ENCODE measurements around the gene ENTPD1.
"Not testable (repeated sequence)": the region's sequence is repeated elsewhere in the genome, so short reads cannot be mapped to it uniquely, and the experiment has no call there.

ENTPD1 gene, protein sequence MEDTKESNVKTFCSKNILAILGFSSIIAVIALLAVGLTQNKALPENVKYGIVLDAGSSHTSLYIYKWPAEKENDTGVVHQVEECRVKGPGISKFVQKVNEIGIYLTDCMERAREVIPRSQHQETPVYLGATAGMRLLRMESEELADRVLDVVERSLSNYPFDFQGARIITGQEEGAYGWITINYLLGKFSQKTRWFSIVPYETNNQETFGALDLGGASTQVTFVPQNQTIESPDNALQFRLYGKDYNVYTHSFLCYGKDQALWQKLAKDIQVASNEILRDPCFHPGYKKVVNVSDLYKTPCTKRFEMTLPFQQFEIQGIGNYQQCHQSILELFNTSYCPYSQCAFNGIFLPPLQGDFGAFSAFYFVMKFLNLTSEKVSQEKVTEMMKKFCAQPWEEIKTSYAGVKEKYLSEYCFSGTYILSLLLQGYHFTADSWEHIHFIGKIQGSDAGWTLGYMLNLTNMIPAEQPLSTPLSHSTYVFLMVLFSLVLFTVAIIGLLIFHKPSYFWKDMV

DNA sequence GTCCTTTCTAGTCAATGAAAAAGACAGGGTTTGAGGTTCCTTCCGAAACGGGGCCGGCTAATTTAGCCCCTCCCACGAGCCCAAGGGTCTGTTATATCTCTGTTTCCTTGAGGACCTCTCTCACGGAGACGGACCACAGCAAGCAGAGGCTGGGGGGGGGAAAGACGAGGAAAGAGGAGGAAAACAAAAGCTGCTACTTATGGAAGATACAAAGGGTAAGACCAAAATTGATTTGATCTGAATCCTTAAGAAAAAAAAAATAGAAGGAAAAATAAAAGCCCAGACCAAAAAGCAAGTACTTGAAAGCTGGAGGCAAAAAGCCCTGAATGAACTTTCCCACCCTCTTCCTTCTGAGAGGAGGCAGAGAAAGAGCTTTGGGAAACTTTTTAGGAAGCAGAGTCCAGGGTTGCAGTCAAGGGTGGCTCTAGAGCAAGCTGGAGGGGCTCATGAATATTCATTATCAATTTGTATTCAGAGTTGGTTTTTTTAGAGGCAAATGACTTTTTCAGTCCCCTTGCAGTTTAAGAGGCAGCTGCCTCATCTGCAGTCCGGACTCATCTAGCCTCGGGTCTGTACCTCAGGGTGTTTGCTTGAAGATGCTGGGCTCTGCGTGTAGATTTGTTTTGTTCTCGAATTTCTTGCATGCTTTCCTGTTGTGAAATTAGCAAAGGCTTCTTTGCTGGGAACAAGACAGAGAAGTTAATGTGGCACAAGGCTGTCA, at the start of gene ENTPD1:
Gene ENTPD1 (plus strand): TSS at position 123 of the 721 bp plus-strand sequence. CDS start 77 bp downstream, at position 200.
- DNase-seq (ENCODE audit: low read depth): no peak

DNA sequence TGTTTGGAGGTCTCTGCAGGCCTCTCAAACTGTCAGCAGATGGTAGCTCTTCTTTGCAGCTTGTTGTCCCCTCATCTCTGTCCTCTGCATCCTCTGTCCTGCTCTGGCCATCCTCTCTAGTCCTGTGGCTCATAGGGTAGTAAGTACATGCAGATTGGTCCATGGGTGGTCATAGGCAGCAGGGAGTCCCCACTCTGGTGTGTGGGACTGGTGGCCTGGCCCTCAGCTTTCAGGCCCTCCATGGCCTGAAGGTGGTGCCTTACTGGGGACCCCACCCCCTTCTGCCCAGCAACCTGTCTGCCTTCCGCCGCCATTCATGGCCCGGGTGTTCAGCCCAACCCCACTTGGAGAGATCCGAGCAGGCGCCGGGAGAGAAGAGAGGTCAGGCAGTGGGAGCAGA, 49.4 kb upstream of the ENTPD1 start:
- no peak for DNase-seq (ENCODE audit: low read depth)

DNA sequence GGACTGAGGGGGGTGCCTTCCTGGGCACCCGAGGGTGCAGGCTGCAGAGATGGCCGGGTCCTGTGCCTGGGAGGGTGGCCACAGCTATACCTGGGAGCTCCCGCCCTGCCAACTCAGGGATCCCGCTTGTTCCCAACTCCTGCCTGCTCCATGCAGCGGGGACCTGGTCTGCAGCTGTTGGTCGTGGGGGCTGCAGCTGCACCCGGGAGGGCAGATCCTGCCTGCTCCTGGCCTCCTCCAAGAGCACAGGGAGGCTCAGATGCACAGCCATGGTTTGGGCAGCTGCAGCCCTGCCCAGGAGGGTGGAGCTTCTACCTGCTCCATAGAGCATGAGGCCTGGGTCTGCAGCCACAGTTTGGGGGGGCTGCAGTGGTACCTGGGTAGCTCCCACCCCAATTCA, 49.0 kb upstream of the ENTPD1 start:
- DNase-seq (ENCODE audit: low read depth): no peak

DNA sequence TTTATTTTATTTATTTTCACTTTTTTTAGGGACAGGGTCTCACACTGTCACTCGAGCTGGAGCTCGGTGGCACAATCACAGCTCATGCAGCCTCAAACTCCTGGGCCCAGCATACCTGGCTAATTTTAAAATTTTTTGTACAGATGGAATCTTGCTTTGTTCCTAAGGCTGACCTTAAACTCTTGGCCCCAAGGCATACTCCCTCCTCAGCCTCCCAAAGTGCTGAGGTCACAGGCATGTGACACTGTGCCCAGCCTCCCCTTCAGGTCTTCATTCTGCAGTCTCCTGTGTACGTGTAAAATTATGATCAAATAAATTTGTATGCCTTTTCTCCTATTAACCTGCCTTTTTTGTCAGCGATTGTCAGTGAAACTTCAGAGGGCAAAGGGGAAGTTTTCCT, 44.5 kb upstream of the ENTPD1 start:
- DNase-seq (ENCODE audit: low read depth): no peak

DNA sequence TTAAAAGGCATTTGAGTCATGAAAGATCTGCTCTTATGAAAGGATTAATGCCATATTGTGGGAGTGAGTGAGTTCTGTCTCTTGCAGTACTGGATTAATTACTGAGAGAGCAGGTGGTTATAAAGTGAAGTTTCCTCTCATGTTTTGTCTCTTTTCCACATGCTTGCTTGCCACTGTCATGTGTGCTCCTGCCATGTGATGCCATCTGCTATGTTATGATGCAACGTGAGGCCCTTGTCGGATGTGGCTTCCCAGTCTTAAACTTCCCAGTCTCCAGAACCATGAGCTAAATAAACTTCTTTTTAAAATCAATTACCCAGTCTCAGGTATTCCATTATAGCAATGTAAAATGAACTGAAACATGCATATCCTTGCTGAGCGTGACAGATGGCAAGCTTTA, 39.5 kb upstream of the ENTPD1 start:
- no peak for DNase-seq (ENCODE audit: low read depth)

DNA sequence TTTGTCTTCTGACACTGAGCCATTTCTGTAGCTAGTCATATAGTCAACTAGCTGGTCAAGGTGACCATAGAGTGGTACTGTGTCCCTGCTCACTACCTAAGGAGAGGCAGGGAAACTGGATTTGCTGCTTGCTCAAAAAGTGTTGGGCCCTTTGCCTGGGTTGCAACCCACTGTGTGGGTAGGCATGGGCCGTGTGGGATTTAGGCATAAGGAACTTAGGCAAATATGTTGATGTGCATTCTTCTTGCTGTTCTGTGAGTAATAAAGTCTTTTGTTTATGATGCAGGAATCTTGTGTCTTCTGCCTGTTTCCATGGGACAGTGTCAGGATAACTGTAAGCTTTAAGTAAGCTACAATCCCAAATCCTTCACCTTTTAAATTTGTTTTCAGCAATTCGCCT, 39.1 kb upstream of the ENTPD1 start:
- DNase-seq (ENCODE audit: low read depth): no peak

DNA sequence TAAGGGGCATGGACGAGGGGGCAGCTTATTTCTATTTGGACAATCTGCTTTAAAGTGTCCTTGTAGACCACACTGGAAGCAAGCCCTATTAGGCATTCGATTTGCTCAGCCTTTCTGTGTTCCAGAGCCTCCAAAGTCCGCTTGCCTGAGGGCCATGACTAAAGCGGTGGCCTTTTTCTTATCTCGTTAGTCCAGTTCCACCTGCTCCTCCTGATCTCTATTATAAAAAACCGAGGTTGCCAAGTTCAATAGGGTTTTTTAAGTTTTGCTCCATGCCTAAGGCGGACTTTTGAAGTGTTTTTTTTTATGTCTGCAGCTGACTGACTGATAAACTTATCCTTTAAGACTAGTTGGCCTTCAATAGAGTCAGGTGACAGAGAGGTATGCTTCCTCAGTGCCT, 35.2 kb upstream of the ENTPD1 start:
- not testable (repeated sequence) for DNase-seq (ENCODE audit: low read depth)

DNA sequence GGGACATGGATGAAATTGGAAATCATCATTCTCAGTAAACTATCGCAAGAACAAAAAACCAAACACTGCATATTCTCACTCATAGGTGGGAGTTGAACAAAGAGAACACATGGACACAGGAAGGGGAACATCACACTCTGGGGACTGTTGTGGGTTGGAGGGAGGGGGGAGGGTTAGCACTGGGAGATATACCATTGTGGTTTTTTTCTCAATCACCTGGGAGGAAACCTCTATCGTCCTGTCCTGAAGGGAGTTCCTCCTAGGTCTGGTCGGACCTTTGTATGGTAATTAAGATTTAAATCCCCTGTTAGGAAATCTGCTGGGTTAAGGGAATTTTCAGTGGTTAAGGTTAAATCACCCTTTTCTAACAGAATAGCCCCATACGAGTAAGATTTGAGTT, 33.5 kb upstream of the ENTPD1 start:
- DNase-seq (ENCODE audit: low read depth): not testable (repeated sequence)

DNA sequence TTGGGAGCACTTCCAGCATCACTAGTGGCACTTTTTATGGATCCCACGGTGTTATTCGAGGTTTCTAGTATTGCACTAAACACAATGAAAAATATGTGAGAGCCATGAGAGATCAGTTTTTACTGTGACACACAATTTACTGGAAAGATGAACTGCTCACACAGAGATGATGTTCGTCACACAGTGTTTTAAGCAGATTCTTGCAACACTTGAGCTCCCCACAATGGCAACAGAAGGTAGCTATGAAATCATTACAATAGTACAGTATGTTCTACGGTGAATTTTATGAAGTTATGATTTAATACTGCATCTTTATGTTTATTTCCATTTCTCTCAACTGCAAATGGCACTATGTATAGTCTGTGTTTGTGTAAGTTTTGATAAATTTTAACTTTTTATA, 27.4 kb upstream of the ENTPD1 start:
- no peak for DNase-seq (ENCODE audit: low read depth)

DNA sequence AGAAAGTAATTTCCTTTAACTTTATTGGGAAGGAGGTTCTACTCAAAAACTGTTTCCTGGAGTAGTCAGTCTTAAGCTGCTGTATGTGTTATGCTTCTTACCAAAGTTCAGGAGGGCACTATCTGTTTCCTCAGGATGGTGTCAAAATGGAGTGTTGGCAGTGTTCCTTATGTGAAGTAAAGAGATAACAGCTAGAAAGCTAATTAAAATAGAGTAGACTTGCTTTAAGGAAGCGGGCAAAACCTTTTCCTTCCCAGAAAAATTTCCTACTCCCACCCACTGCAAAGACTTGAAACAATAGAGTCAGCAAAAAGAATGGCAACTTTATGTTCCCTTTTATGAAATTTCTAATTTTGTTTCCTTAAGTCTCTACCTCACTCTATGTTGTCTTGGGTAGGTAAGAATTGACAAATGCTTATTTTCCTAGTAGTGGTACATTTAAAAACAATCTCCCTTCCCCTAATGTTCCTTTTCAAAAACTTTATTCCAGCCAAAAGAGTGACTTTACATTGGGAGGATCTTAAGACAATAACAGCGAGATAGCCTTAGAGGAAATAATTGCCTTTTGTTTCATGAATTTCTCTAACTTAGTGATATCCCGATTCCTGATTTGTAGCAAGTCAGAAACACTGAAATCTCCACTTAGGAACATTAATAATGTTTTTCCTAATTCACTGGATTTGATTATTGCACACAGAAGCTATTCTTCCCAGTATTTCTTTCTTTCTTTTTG, 26.5 kb upstream of the ENTPD1 start:
- DNase-seq (ENCODE audit: low read depth): no peak

DNA sequence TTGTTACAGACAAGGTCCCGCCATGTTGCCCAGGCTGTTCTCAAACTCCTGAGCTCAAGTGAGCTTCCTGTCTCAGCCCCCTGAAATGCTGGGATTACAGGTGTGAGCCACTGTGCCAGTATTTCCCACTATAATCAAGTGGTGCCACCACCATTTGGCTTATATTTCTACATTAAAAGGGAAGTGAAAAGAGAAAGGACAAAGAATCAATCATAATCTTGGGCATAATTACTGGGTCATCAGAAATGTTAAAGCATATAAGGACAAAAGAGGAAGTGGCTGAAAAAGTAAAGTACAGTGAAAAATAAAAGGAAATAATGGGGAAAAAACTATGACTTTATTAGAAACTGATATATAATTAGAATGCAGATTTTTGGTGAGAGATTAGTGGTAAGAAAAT, 25.7 kb upstream of the ENTPD1 start:
- no peak for DNase-seq (ENCODE audit: low read depth)

DNA sequence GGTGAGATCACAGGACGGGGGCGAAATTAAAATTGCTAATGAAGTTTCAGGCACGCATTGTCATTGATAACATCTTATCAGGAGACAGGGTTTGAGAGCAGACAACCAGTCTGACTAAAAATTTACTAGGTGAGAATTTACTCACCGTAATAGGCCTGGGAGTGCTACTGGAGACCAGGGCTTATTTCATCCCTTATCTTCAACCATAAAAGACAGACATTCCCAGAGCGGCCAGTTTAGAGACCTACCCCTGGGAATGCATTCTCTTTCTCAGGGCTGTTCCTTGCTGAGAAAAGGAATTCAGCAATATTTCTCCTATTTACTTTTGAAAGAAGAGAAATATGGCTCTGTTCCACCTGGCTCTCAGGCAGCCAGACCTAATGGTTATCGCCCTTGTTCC, 23.1 kb upstream of the ENTPD1 start:
- not testable (repeated sequence) for DNase-seq (ENCODE audit: low read depth)

DNA sequence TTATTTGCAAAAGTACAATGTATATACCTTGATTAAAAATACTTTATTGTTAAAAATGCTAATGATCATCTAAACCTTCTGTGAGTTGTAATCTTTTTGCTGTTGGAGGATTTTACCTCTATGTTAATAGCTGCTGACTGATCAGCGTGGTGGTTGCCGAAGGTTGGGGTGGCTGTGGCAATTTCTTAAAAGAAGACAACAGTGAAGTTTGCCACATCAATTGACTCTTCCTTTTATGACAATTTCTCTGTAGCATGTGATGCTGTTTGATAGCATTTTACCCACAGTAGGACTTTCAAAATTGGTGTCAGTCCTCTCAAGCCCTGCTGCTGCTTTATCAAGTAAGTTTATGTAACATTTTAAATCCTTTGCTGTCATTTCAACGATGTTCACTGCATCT, 16.9 kb upstream of the ENTPD1 start:
- no peak for DNase-seq (ENCODE audit: low read depth)

DNA sequence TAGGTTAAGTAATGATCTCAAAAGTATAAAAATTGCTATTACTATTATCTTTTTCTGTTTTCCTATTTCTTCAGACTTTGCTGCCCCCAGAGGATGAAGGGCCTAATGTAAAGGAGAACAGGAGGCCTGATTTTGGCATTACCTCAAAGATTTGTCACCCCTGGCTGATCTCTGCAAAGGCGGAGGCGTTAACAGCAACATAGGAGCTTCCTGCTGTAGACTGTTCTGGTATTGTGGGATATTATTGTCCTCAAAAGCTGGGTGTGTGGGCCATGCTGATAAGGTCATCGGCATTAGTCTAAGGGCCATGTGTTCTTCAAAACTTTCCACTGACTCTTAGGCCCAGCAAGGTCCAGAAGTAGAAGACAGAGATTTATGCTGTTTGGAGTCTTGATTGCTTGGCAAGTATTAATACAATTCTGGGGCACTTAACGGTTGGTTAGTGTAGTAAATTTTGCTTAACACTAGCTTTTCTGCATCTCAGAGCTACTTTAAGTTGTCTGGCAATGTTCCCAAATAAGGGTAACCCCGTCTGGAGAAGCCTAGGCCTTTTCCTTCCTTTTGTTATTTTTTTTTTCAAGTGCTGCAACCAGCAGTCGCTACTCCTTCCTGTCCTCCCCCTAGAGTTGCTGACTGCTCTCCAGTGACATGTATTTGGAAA, 14.0 kb upstream of the ENTPD1 start:
- no peak for DNase-seq (ENCODE audit: low read depth)

DNA sequence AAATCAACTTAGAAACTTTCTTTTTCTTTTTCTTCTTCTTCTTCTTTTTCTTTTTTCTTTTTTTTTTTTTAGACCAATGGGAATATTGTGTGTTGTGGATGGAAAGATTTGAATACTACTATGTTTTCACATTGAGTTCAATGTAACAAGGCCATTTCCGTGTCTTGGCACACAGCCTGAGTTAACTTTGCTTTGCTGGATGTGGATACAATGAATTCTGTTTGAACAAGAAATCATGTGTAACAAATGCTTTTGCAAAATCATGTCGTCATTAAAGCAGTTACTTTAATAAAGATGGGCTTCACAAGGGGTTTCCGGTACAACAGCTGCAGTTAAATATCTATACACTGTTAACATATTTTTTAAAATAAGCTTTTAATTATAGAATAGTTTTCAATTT, 13.5 kb upstream of the ENTPD1 start:
- no peak for DNase-seq (ENCODE audit: low read depth)

DNA sequence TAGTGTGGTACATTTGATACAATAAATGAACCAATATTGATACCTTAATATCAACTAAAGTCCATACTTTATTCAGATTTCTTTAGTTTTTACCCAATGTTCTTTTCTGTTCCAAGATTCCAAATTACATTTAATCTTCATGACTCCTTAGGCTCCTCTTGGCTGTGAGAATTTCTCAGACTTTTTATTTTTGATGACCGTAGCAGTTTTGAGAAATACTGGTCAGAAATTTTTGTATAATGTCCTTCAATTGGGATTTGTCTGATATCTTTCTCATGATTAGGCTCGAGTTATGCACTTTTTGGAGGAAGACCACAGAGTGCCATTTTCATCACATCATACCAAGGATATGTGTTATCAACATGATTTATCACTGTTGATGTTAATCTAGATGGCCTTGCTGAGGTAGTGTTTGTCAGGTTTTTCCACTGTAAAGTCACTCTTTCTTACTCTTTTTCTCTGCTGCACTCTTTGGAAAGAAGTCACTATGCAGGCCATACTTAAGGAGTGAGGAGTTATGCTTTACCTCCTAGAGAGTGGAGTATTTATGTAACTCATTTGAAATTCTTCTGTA, 12.9 kb upstream of the ENTPD1 start:
- DNase-seq (ENCODE audit: low read depth): no peak

DNA sequence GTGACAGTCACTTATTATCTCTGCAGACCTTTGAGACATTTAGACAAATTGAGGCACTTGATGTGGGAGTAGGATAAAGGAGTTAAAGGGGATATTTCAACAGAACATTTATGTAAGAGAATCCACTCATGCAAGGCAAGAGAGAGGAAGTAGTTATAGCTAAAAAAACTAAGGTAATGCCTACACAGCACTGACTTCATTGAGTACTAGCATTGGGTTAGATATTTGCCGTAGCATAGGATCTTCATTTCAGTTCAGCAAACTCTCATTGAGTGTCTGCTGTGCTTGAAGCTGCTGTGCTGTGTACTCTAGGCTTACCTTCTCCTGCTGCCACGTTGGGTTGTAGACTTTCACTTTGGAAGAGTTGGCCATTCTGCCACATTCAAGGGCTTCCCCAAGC, 10.5 kb upstream of the ENTPD1 start:
- no peak for DNase-seq (ENCODE audit: low read depth)

DNA sequence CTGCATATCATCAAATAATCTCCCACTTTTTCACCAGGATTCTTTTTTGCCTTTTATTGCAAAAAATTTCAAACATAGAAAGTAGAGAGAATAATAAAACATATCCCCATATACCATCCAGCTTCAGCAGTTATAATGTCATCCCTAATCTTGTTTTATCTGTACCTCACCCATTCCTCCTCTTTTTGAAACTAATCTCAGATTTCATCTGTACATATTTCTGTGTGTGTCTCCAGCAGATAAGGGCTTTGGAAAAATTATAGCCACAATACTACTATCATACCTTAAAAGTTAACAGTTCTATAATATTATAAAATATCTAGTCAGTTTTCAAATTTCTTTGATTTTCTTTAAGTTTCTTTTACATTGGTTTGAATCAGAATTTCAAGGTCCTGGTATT, 7.6 kb upstream of the ENTPD1 start:
- no peak for DNase-seq (ENCODE audit: low read depth)

DNA sequence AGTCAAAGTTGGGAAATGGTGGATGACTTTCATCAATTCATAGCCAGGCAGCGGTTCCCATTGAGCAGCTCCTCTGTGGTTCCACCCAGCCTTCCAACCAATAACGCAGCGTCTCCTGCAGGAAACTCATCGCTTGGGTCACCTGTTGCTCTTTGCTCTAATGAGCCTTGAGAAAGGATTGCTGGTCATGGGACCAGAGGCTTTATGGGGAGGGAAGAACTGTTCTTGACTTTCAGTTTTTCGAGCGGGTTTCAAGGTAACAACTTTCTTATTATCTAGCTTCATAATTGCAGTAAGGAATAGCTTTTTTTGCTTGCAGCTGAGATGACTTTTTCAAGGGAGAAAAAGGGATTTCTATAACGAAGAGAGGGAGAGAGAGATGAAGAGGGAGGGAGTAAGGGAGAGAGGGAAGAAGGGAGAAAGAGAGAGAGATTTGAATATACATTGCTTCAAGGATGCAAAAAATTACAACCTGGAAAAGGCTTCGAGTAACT, 405 bp upstream of the ENTPD1 start:
- no peak for DNase-seq (ENCODE audit: low read depth)

DNA sequence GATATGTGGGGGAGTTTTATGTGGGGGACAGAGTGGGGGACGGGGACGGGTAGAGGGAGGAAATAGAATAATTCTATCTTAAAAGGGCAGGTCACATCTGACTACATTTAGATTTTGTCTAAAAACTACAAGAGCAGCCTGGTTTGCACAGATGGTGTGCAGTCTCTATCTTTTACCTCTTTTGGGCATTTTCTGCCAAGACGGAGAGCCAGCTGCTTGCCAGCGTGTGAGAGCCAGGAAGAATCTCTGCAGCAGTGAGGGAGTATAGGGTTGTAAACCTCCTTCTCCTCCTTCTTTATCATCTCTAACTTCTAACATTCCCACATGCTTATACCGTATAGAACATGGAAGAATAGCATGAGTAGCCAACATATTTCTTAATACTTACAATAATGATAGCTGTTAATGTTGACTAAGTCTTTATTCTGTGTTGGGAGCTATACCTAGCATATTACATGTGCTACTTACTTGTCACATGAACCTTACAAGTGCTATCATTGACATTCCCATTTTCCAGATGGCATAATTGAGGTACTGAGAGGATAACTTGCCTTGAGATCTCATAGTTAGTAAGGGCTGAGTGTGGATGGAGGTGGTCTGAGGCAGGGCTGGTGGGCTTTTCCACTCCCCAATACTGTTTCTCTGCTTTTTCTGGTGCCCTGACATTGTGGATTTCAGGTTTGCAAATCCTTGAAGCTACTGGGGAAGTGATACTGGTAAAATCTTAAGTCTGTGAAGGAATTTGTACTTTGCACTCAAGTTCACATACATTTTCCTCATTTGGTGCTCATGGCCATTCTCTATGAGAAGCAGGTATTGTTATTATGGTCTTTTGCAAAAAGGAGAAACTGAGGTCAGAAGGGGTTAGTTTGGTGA, 1.1 kb downstream of the ENTPD1 start:
- no peak for DNase-seq (ENCODE audit: low read depth)
